Common myeloid progenitor, CD34-positive (primary cell): ENCODE results near the gene CEP170.

Experiments used
- CTCF ChIA-PET: fragments of 350-600 bp; sonication (Branson Sonifier 250); formaldehyde crosslinking; loops from one replicate; lab custom pipeline; 2021; ENCODE audit warnings: antibody characterized with exemption; lab: Charles Lee
- POLR2A ChIA-PET: fragments of 350-600 bp; sonication (Branson Sonifier 250); formaldehyde crosslinking; loops from one replicate; lab custom pipeline; 2021; ENCODE audit warnings: antibody characterized with exemption; lab: Charles Lee
- DNase-seq, 3 donors: peaks; one replicate each; pipeline versions ENCODE4 v3.0.0 to v3.0.0-alpha.2; 2013
- H3K27ac ChIP-seq, 2 experiments: 1 replicate in 1 of 2; 2 replicates in 1 of 2; pipeline ENCODE4 v1.7.0; 2013; ENCODE audit warnings: inconsistent platforms in 2 of 2, low read length in 2 of 2, mild to moderate bottlenecking in 2 of 2, low read depth in 1 of 2, moderate library complexity in 1 of 2; ENCODE audit not compliant: severe bottlenecking in 2 of 2, insufficient read depth in 1 of 2, poor library complexity in 1 of 2
- H3K27me3 ChIP-seq, 5 experiments: replicated peaks in 2 of 5; 1 replicate in 3 of 5; 2 replicates in 2 of 5; pipeline versions ENCODE4 v1.6.1 to v1.7.0; 2013; ENCODE audit warnings: low read length in 4 of 5, mild to moderate bottlenecking in 2 of 5, moderate library complexity in 2 of 5, inconsistent platforms in 1 of 5; ENCODE audit not compliant: insufficient read depth in 5 of 5, control insufficient read depth in 4 of 5
- H3K36me3 ChIP-seq, 4 experiments: 1 replicate in 2 of 4; 2 replicates in 2 of 4; pipeline versions ENCODE4 v1.6.1 to v1.7.0; 2013; ENCODE audit warnings: low read length in 3 of 4, control low read depth in 1 of 4, mild to moderate bottlenecking in 1 of 4; ENCODE audit not compliant: control insufficient read depth in 4 of 4, insufficient read depth in 4 of 4
- H3K4me1 ChIP-seq, 4 experiments: 1 replicate in 3 of 4; 2 replicates in 1 of 4; pipeline versions ENCODE4 v1.6.1 to v1.7.1; 2013; ENCODE audit warnings: low read length in 3 of 4, mild to moderate bottlenecking in 3 of 4, control low read depth in 1 of 4, inconsistent platforms in 1 of 4, moderate library complexity in 1 of 4; ENCODE audit not compliant: control insufficient read depth in 4 of 4, insufficient read depth in 4 of 4; ENCODE audit errors: control extremely low read depth in 1 of 4
- H3K4me3 ChIP-seq, 7 experiments: 1 replicate in 4 of 7; 2 replicates in 3 of 7; pipeline versions ENCODE4 v1.5.1 to v1.7.0; 2013; ENCODE audit warnings: mild to moderate bottlenecking in 7 of 7, low read length in 6 of 7, moderate library complexity in 6 of 7, inconsistent platforms in 2 of 7, low read depth in 2 of 7, control low read depth in 1 of 7; ENCODE audit not compliant: insufficient read depth in 4 of 7, control insufficient read depth in 1 of 7; ENCODE audit errors: extremely low read depth in 1 of 7
- H3K9me3 ChIP-seq, 5 experiments: 1 replicate in 4 of 5; 2 replicates in 1 of 5; pipeline versions ENCODE4 v1.6.1 to v1.7.1; 2013; ENCODE audit warnings: low read length in 4 of 5, mild to moderate bottlenecking in 2 of 5, inconsistent platforms in 1 of 5, low read depth in 1 of 5, moderate library complexity in 1 of 5; ENCODE audit not compliant: control insufficient read depth in 4 of 5, insufficient read depth in 2 of 5; ENCODE audit errors: control extremely low read depth in 1 of 5
- WGBS: methylation state at CpG from one replicate; pipeline ENCODE4 v1.1.5; 2013; ENCODE audit not compliant: insufficient coverage; 5-methylcytosine and 5-hydroxymethylcytosine counted together

Gene CEP170

DNA sequence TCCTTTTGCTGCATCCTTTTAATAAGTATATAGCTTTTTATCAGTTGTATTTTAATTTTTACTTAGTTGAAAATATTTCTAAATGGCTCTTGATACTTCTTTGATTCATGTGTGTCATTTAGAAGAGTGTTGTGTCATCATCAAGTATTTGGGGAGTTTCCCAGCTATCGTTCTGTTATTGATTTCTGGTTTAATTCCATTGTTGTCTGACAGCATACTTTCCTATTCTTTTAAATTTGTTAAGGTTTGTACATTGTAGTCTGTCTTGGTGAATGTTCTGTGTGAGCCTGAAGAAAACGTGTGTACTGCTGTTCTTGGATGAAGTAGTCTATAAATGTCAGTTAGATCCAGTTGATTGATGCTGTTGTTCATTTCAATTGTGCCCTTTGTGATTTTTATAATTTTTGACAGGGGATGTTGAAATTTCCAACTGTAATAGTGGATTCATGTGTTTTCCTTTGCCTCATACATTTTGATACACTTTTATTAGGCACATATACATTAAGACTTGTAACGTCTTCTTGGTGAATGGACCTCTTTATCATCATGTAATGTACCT is 25.6 kb upstream of the CEP170 start:
- DNase-seq = no peak
- ChIA-PET POLR2A (no interaction called here), CTCF (interaction anchor here (1.2 kb wide), 1 partner anchor 11 kb away, joined by 5 read pairs; no protein-coding TSS in a partner anchor)
- H3K9me3 ChIP-seq = peaks cover 0 to 27% (median 2%) of the 10 kb centered on the region in 5 experiments
- peaks cover 14 to 69% (median 36%) of the 10 kb centered on the region in 4 experiments for H3K36me3 ChIP-seq
- no peak overlapping the region for H3K4me3 ChIP-seq
- no peaks in the 10 kb centered on the region for H3K27me3 ChIP-seq
- H3K4me1 ChIP-seq = peaks cover 0 to 13% (median 9%) of the 10 kb centered on the region in 4 experiments
- 86% methylated on average over 1 of the region's 3 CpGs for WGBS
- H3K27ac ChIP-seq = no peak overlapping the region

GRCh38 chr1:243275316-243275715 is 20.2 kb upstream of the CEP170 start:
- no CpG with 5 or more reads among the region's 3 CpGs for WGBS

DNA sequence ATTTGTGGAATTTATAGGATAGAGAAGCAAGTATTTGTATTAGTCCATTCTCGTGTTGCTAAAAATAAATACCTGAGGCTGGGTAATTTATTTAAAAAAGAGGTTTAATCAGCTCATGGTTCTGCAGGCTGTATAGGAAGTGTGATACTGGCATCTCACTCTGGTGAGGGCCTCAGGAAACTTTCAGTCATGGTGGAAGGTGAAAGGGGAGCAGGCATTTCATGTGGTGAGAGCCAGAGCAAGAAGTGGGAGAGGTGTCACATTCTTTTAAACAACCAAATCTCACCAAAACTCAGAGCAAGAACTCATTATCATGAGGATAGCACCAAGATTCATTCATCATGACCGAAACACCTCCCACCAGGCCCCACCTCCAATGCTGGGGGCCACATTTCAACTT is 18.9 kb upstream of the CEP170 start:
- CTCF ChIA-PET = interaction anchor here (1.4 to 1.5 kb wide), 2 partner anchors 33 to 44 kb away, joined by 3 to 4 read pairs; no protein-coding TSS in a partner anchor
- WGBS = 88% methylated on average over 1 of the region's 2 CpGs
- H3K36me3 ChIP-seq = peaks cover 21 to 75% (median 46%) of the 10 kb centered on the region in 4 experiments

More at GRCh38 chr1:243275316-243275715, 20.2 kb upstream of the CEP170 start:
- Histone ChIP-seq H3K27ac (no peak overlapping the region), H3K4me1 (peaks cover under 1 to 4% (median 2%) of the 10 kb centered on the region in 4 experiments), H3K27me3 (no peaks in the 10 kb centered on the region), H3K9me3 (peaks cover 0 to 19% (median 2%) of the 10 kb centered on the region in 5 experiments), H3K4me3 (no peak overlapping the region), H3K36me3 (peaks cover 21 to 85% (median 47%) of the 10 kb centered on the region in 4 experiments)
- ChIA-PET CTCF (no interaction called here), POLR2A (no interaction called here)
- DNase-seq = no peak

GRCh38 chr1:243273506-243273905 is 18.4 kb upstream of the CEP170 start:
- no peak overlapping the region for H3K27ac ChIP-seq
- WGBS = 100% methylated on average over 3 of the region's 3 CpGs
- no peak overlapping the region for H3K4me3 ChIP-seq
- peaks cover 21 to 71% (median 43%) of the 10 kb centered on the region in 4 experiments for H3K36me3 ChIP-seq
- H3K9me3 ChIP-seq = peaks cover 0 to 19% (median 2%) of the 10 kb centered on the region in 5 experiments
- ChIA-PET CTCF (interaction anchor here (1.4 to 1.8 kb wide), 5 partner anchors 14 to 44 kb away, joined by 3 to 8 read pairs (median 4); partner anchors contain the start of genes CEP170 and SDCCAG8), POLR2A (no interaction called here)
- peaks cover 7 to 22% (median 17%) of the 10 kb centered on the region in 4 experiments for H3K4me1 ChIP-seq
- no peaks in the 10 kb centered on the region for H3K27me3 ChIP-seq
- no peak for DNase-seq

More for the DNA sequence above, 18.9 kb upstream of the CEP170 start:
- Histone ChIP-seq H3K4me3 (no peak overlapping the region), H3K9me3 (peaks cover 0 to 19% (median 2%) of the 10 kb centered on the region in 5 experiments), H3K27me3 (no peaks in the 10 kb centered on the region), H3K27ac (no peak overlapping the region), H3K4me1 (peaks cover 7 to 18% (median 14%) of the 10 kb centered on the region in 4 experiments)
- POLR2A ChIA-PET = no interaction called here
- DNase-seq = no peak

DNA sequence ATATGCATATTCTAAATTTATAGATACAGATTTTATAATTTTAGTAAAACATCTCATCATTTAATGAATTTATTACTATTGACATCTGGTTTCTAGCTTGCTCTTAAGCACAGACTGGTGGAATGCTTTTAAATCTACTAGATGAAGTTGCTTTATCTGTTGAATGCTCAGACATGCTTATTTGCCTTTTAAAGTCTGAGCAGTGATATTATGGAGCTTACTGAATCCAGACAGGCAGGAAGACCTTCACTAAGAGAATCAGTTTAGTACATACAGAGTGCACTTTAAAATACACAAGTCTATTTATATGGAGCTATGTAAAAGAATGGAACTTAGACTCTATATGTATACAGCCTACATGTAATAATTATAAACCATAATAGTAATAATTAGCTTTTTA is 17.3 kb upstream of the CEP170 start:
- peaks cover 16 to 33% (median 25%) of the 10 kb centered on the region in 4 experiments for H3K4me1 ChIP-seq
- no peak overlapping the region for H3K4me3 ChIP-seq
- no peak for DNase-seq
- peaks cover 0 to 13% (median 2%) of the 10 kb centered on the region in 5 experiments for H3K9me3 ChIP-seq
- POLR2A ChIA-PET = no interaction called here
- no peak overlapping the region for H3K27ac ChIP-seq
- CTCF ChIA-PET = interaction anchor here (1.0 to 1.8 kb wide), 5 partner anchors 15 to 60 kb away, joined by 3 to 8 read pairs (median 4); partner anchors contain the start of genes CEP170 and SDCCAG8
- H3K36me3 ChIP-seq = peaks cover 19 to 60% (median 39%) of the 10 kb centered on the region in 4 experiments
- H3K27me3 ChIP-seq = no peaks in the 10 kb centered on the region

- Histone ChIP-seq H3K4me3 (no peak overlapping the region), H3K36me3 (peaks cover 15 to 56% (median 35%) of the 10 kb centered on the region in 4 experiments), H3K27ac (no peak overlapping the region), H3K4me1 (peaks cover 16 to 37% (median 29%) of the 10 kb centered on the region in 4 experiments), H3K27me3 (no peaks in the 10 kb centered on the region), H3K9me3 (peaks cover 0 to 9% (median 0%) of the 10 kb centered on the region in 5 experiments)
- no CpG with 5 or more reads among the region's 1 CpG for WGBS
- ChIA-PET CTCF (interaction anchor here (1.0 to 1.8 kb wide), 4 partner anchors 15 to 60 kb away, joined by 3 to 8 read pairs (median 4); partner anchors contain the start of genes CEP170 and SDCCAG8), POLR2A (no interaction called here)
- DNase-seq = no peak
Observed at GRCh38 chr1:243271996-243272395, 16.9 kb upstream of the CEP170 start.
